ENCODE data around the gene CENPU.
"Not testable (repeated sequence)": the region's sequence is repeated elsewhere in the genome, so short reads cannot be mapped to it uniquely, and the experiment has no call there.

Gene CENPU

GRCh38 chr4:184751585-184751956, 17.7 kb upstream of the CENPU start:
- DNase-seq (ENCODE audit: low spot score): no peak

- no peak for DNase-seq (ENCODE audit: low spot score)
Measured at GRCh38 chr4:184750926-184751584, 17.2 kb upstream of the CENPU start.

- no peak for DNase-seq (ENCODE audit: low spot score)
Measured at GRCh38 chr4:184748251-184748652, 14.4 kb upstream of the CENPU start.

DNA sequence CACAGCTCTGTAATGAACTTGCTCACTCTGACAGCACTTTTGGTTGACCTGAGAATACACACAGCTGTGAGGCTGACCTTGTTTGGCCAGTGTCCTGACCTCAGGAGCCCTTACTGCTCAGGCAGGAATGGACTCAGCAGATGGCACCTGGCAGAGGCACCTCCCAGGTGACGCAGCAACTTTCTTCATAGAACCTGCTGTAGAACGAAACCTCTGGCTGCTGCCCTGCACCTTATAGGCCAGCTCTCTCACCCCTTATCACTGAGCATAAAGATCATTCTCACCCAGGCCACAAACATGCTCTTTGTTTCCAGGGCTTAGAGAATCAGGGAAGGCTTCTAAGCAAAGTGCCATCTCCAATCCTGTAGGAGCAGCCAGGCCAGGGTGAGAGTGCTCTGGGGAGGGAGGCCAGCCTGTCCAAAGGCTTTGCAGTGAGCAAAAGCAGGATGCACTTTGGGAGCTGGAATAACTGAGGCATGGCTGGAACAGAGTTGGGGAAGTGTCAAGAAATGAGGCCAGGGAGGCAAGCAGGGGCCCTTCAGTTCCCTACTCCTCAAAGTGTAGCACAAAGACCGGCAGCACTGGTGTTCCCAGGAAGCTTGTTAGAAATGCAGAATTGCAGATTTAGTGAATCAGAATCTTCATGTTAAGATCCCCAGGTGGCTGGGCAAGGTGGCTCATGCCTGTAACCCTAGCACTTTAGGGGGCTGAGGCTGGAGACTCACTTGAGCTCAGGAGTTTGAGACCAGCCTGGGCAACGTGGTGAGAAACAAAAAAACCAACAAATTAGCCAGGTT, 13.3 kb upstream of the CENPU start:
- DNase-seq (ENCODE audit: low spot score): no peak

DNA sequence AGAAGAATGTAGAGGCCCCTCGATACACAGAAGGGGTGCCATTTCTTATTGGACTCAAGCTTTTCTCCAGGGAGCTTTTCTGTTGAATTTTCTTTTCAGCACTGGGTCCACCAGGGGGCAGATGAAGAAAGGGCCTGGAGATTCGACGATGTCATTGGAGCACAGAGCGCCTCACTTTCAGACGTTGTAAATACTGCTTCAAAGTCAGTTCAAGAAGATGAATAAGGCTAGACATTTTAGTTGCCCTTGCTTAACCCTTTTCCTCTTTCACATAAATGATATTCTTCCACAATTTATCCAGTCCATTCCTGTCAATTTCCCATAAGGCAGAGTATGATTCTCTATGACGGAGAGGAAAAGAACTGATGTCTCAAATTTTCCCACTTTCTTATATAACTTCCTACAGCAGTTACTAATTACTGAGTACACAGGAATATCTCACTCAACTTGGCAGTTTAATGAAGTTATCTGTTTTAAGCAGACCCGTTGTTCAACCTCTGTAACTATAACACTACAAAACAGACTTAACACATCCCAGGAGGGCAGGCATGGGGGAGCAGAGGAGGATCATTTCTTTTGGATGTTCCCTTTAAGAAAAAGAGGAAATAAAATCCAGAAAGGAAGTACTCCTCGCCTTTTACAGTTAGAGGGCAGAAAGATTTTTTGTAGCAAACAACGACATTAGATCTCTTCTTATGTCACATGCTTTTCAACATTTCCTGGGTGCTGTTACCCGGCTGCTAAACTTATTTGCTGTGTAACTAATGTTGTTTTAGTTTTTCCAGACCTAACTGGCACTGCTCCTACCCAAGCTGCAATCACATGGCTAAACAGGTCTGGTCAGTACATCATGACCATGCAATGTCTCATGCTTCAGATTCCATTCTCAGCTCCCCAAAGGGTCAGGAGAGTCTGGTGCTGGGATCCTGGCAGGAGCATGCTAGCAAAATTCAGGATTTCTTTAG, 12.2 kb upstream of the CENPU start:
- peak; percentile 90 for DNase-seq (ENCODE audit: low spot score)

DNA sequence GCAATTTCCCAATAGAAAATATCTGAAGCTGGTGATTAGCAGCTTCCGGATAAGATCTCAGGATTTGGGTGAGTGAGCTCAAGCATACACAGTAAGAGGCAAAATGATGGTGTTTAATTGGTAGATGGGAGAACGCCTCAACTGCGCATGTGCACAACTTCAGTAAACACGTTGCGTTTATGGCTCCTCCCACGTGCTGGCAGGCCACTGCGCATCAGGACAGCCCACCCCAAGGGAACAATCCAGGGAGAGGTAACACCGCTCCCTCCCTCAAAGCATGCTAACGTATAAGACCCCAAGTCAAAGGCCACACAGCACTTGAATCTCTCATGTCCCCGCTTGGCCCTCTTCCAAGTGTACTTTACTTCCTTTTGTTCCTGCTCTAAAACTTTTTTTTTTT, 10.3 kb upstream of the CENPU start:
- DNase-seq (ENCODE audit: low spot score): no peak

- no peak for DNase-seq (ENCODE audit: low spot score)
Measured at GRCh38 chr4:184743650-184744049, 9.8 kb upstream of the CENPU start.

DNA sequence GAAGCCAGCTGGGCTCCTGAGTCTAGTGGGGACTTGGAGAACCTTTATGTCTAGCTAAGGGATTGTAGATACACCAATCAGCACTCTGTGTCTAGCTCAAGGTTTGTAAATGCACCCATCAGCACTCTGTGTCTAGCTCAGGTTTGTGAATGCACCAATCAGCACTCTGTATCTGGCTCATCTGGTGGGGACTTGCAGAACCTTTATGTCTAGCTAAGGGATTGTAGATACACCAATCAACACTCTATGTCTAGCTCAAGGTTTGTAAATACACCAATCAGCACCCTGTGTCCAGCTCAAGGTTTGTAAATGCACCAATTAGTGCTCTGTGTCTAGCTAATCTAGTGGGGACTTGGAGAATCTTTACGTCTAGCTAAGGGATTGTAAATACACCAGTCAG, 7.8 kb upstream of the CENPU start:
- not testable (repeated sequence) for DNase-seq (ENCODE audit: low spot score)

GRCh38 chr4:184740980-184741391, 7.1 kb upstream of the CENPU start:
- no peak for DNase-seq (ENCODE audit: low spot score)

DNA sequence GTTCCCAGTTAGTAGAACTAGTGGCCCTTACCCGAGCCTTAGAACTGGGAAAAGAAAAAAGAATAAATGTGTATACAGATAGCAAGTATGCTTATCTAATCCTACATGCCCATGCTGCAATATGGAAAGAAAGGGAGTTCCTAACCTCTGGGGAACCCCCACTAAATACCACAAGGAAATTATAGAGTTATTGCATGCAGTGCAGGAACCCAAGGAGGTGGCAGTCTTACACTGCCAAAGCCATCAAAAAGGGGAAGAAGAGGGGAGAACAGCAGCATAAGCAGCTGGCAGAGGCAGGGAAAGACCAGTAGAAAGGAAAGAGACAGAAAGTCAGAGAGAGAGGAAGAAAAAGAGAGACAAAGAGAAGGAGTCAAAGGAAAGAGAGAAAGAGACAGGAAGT, 5.7 kb upstream of the CENPU start:
- DNase-seq (ENCODE audit: low spot score): not testable (repeated sequence)

DNA sequence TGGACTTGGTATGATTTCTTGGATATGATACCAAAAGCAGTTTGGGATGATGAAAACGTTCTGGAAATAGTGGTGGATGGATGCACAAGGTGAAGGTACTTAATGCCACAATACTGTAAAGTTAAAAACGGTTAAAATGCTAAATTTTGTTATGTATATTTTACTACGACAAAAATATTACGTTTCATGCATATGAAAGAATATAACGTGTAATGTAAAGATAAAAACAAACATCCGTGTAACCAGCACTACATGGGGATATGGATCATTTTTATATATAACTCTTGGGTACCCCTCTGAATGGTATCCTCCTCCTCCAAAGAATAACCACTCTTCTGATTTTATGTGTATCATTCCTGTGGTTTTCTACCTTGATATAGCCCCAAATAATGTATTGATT, 862 bp upstream of the CENPU start:
- DNase-seq (ENCODE audit: low spot score): no peak

DNA sequence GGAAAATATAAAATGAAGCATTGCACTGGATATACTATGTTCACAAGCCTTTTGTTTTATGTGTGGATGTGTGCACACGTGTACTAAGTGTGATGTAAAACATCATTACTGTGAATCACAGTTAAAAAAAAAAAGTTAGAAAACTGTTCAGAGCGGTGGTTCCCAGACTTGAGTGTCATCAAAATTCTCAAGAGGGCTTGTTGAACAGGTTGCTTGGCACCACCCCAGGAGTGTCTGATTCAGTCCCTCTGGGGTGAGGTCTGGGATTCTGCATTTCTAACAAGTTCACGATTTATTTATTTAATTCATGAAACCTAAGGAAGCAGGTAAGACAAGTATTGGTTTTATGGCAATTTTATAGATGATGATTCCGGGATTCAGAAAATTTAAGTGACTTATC, 1.8 kb downstream of the CENPU start:
- no peak for DNase-seq (ENCODE audit: low spot score)

DNA sequence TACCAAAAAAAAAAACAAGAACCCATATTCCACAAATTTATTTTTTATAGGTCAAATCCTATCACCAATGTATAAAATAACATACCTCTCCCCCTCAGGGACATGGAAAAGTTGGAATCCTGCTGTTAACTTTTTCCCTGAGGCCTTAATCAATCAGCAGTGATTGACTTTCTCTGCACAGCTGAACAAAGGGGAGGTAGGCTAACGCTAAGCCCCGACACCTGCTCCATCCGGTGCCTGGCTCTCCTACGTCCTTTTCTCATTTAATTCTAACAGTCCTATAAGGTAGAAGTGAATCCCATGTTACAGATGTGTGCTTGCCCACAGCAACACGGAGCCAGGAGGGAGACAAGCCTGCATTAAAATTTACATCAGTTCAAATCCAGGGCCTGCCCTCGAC, 2.8 kb downstream of the CENPU start:
- DNase-seq (ENCODE audit: low spot score): no peak

DNA sequence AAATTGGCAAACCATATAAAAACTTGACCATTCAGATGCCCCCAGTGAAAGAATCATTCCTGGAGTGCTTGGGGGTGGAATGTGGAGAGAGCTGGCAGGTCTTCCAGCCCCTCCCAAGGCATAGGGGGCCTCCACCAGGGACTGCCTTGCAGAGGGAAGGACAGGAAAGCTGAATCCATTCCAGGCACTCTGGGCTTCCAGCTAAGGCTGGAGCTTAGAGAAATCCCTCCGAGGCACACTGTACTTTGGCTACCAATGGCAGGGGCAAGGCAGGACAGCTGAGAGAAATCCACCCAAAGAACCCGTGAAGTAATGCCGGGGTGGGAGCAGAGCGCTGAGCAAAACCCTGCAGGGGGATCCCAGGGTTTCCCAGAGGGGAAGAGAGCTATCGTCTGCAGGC, 4.0 kb downstream of the CENPU start:
- no peak for DNase-seq (ENCODE audit: low spot score)

GRCh38 chr4:184728858-184729257, 5.0 kb downstream of the CENPU start:
- no peak for DNase-seq (ENCODE audit: low spot score)

DNA sequence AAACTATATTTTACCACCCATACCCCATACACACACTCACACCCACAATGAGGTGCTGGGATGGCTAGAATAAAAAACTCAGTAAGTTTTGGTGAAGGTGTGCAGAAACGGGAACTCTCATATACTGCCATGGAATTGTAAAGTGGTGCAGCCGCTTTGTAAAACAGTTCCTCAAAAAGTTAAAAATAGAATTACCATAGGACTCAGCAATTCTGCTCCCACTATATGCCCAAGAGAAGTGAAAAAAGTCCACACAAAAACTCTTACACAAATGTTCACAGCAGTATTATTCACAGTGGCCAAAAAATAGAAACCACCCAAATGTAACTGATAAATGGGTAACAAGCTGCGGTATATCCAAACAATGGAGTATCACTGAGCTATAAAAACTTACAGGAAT, 6.5 kb downstream of the CENPU start:
- no peak for DNase-seq (ENCODE audit: low spot score)

- DNase-seq (ENCODE audit: low spot score): no peak
Measured at GRCh38 chr4:184722798-184723197, 11.1 kb downstream of the CENPU start.

DNA sequence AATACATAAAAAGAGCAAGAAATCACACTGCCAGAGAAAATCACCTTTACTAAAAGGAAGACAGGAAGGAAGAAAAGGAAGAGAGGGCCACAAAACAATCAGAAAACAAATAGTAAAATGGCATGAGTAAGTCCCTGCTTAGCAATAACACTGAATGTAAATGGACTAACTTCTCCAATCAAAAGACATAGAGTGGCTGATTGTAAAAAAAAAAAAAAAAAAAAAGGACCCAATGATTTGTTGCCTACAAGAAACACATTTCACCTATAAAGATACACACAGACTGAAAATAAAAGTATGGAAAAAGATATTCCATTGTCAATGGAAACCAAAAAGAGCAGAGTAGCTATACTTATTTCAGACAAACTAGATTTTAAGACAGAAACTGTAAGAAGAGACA, 12.6 kb downstream of the CENPU start:
- no peak for DNase-seq (ENCODE audit: low spot score)

GRCh38 chr4:184719407-184719806, 14.5 kb downstream of the CENPU start:
- DNase-seq (ENCODE audit: low spot score): no peak

GRCh38 chr4:184715526-184715925, 18.4 kb downstream of the CENPU start:
- no peak for DNase-seq (ENCODE audit: low spot score)

DNA sequence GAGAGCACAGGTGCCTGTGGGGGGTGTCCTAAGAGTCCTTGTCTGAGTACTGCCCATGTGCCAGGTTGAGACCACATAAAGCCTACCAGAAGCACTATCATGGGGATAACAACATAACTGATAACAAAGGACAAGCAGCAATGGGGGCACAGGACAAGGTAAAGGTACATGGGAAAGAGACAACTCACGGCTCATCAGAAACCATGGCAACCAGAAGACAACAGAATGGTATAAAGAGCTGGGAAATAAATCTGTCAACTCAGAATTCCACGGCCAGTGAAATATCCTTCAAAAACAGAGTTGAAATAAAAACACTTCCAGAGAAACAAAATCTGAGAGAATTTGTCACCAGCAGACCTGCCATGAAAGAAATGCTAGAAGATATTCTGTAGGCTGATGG, 20.0 kb downstream of the CENPU start:
- DNase-seq (ENCODE audit: low spot score): no peak

GRCh38 chr4:184712322-184712721, 21.6 kb downstream of the CENPU start:
- no peak for DNase-seq (ENCODE audit: low spot score)

- no peak for DNase-seq (ENCODE audit: low spot score)
Measured at GRCh38 chr4:184706453-184706852, 27.4 kb downstream of the CENPU start.

Data from NAMALWA (cell line).